Ishikawa (cell line): Measurements from ENCODE around the gene CCND3.

Experiments used
- CEBPB ChIP-seq: IDR thresholded peaks from 2 replicates; pipeline ENCODE4 v1.6.1; 2012
- CREB1 ChIP-seq: IDR thresholded peaks from 2 replicates; pipeline ENCODE4 v1.6.1; 2012; ENCODE audit warnings: low read depth
- EGR1 ChIP-seq: IDR thresholded peaks from 2 replicates; pipeline ENCODE4 v1.6.1; 2012
- EP300 ChIP-seq: IDR thresholded peaks from 2 replicates; pipeline ENCODE4 v1.6.1; 2012; ENCODE audit warnings: borderline replicate concordance
- FOXM1 ChIP-seq: IDR thresholded peaks from 2 replicates; pipeline ENCODE4 v1.6.1; 2012; ENCODE audit warnings: low read depth, borderline replicate concordance
- NFIC ChIP-seq: IDR thresholded peaks from 2 replicates; pipeline ENCODE4 v1.6.1; 2012
- RAD21 ChIP-seq: IDR thresholded peaks from 2 replicates; pipeline ENCODE4 v1.6.1; 2012; ENCODE audit warnings: low read depth
- TAF1 ChIP-seq: IDR thresholded peaks from 2 replicates; pipeline ENCODE4 v1.6.1; 2012; ENCODE audit warnings: low read depth, mild to moderate bottlenecking
- TCF12 ChIP-seq: IDR thresholded peaks from 2 replicates; pipeline ENCODE4 v1.6.1; 2012; ENCODE audit warnings: low read depth
- TEAD4 ChIP-seq: IDR thresholded peaks from 2 replicates; pipeline ENCODE4 v1.6.1; 2012
- YY1 ChIP-seq: IDR thresholded peaks from 2 replicates; pipeline ENCODE4 v1.6.1; 2012; ENCODE audit warnings: low read depth
- TF ChIP-seq, protein P1 (sequence below): IDR thresholded peaks from 2 replicates; pipeline ENCODE4 v1.6.1; 2012; ENCODE audit warnings: low read depth, mild to moderate bottlenecking
- TF ChIP-seq, protein P2 (sequence below): IDR thresholded peaks from 2 replicates; pipeline ENCODE4 v1.6.1; 2012

DNA sequence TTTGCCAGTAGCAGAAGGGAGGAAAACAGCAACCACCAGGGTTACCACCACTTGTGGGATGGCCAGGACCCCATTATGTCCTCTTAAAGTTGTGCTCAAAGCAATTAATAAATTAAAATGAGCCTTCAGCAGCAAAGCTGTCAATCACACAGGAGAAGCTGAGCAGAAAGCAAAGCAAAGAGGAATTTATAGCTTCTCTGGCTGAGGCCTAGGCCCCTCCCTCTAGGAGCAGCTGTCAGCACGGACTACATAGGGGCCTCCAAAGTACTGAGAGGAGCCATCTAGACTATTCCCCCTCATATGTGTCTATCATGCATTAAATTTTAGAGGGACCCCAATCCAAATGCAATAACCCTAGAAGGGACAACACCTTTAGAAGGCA lies 6.4 kb downstream of the CCND3 start:
- TF ChIP-seq EGR1 (no peak), FOXM1 (no peak), RAD21 (no peak), NFIC (no peak), EP300 (no peak), TEAD4 (no peak), TCF12 (no peak), CEBPB (no peak), YY1 (no peak), CREB1 (no peak), TAF1 (no peak)
- TF ChIP-seq, protein P1, sequence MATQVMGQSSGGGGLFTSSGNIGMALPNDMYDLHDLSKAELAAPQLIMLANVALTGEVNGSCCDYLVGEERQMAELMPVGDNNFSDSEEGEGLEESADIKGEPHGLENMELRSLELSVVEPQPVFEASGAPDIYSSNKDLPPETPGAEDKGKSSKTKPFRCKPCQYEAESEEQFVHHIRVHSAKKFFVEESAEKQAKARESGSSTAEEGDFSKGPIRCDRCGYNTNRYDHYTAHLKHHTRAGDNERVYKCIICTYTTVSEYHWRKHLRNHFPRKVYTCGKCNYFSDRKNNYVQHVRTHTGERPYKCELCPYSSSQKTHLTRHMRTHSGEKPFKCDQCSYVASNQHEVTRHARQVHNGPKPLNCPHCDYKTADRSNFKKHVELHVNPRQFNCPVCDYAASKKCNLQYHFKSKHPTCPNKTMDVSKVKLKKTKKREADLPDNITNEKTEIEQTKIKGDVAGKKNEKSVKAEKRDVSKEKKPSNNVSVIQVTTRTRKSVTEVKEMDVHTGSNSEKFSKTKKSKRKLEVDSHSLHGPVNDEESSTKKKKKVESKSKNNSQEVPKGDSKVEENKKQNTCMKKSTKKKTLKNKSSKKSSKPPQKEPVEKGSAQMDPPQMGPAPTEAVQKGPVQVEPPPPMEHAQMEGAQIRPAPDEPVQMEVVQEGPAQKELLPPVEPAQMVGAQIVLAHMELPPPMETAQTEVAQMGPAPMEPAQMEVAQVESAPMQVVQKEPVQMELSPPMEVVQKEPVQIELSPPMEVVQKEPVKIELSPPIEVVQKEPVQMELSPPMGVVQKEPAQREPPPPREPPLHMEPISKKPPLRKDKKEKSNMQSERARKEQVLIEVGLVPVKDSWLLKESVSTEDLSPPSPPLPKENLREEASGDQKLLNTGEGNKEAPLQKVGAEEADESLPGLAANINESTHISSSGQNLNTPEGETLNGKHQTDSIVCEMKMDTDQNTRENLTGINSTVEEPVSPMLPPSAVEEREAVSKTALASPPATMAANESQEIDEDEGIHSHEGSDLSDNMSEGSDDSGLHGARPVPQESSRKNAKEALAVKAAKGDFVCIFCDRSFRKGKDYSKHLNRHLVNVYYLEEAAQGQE: no peak
- TF ChIP-seq, protein P2, sequence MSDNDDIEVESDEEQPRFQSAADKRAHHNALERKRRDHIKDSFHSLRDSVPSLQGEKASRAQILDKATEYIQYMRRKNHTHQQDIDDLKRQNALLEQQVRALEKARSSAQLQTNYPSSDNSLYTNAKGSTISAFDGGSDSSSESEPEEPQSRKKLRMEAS: no peak
